Spinal cord (tissue), 10 donors: ENCODE results near the gene ARL13B. TPM values are rescaled to one million over a fixed set of nuclear protein-coding genes. Genes with fewer than 3 reads are reported as not detected.
A peak's percentile ranks its signal among the peaks of the same experiment; 100 is the strongest.
"Not testable (repeated sequence)": the region's sequence is repeated elsewhere in the genome, so short reads cannot be mapped to it uniquely, and the experiment has no call there.

Experiments
- DNase-seq, 6 donors: peaks; one replicate each; pipeline versions ENCODE4 v3.0.0 to v3.0.0-alpha.2; 2013 to 2015; ENCODE audit warnings: low spot score in 6 of 6, low read depth in 4 of 6
- H3K27ac ChIP-seq: one replicate; pipeline ENCODE4 v1.5.1; 2013; ENCODE audit warnings: low read depth, low read length, control low read depth
- H3K27me3 ChIP-seq: one replicate; pipeline ENCODE4 v1.6.1; 2013; ENCODE audit warnings: low read length; ENCODE audit not compliant: control insufficient read depth, insufficient read depth
- H3K36me3 ChIP-seq: one replicate; pipeline ENCODE4 v1.6.1; 2013; ENCODE audit warnings: low read length; ENCODE audit not compliant: control insufficient read depth, insufficient read depth
- H3K4me1 ChIP-seq: one replicate; pipeline ENCODE4 v1.6.1; 2013; ENCODE audit warnings: low read length; ENCODE audit not compliant: control insufficient read depth, insufficient read depth
- H3K4me3 ChIP-seq: one replicate; pipeline ENCODE4 v1.5.1; 2013; ENCODE audit warnings: low read depth, low read length, control low read depth
- H3K9me3 ChIP-seq: one replicate; pipeline ENCODE4 v1.6.1; 2013; ENCODE audit warnings: low read length; ENCODE audit not compliant: control insufficient read depth, insufficient read depth
- WGBS: methylation state at CpG from one replicate; pipeline ENCODE4 v1.1.5; 2013; ENCODE audit warnings: missing lambda C conversion rate; ENCODE audit not compliant: insufficient coverage; 5-methylcytosine and 5-hydroxymethylcytosine counted together
- polyA plus RNA-seq, 2 donors: library from polyadenylated mRNA; unstranded; fragments of 120-200 nt; gene quantifications; one replicate each; pipeline ENCODE4 v1.2.1, GENCODE V29; 2013; ENCODE audit not compliant: insufficient read length in 2 of 2
- total RNA-seq, 2 donors: library from RNA; depleted of rRNA in 1 of 2; stranded (reverse); fragments of 120-200 nt in 1 of 2; fragments of >200 nt in 1 of 2; gene quantifications; one replicate each; pipeline versions ENCODE4 v1.2.3 to v1.2.4, GENCODE V29; 2013 to 2014
- donor health status: healthy.

ARL13B gene
- total and polyA plus RNA-seq, 4 donors: 10.5 to 19.2 (median 16.2) TPM

- Histone ChIP-seq H3K27ac (no peak overlapping the region), H3K36me3 (no peaks in the 10 kb centered on the region), H3K27me3 (no peaks in the 10 kb centered on the region), H3K4me1 (no peaks in the 10 kb centered on the region), H3K4me3 (no peak overlapping the region), H3K9me3 (no peaks in the 10 kb centered on the region)
- DNase-seq: no peak
- WGBS: no CpG with 5 or more reads among the region's 1 CpG
Measured at GRCh38 chr3:94015025-94015424, 35.1 kb downstream of the ARL13B start.

- DNase-seq: no peak
- WGBS: 100% methylated on average over 1 of the region's 2 CpGs
- no peaks in the 10 kb centered on the region for H3K9me3 ChIP-seq
Measured at GRCh38 chr3:94019659-94020058, 39.7 kb downstream of the ARL13B start.

GRCh38 chr3:94020293-94020692, 40.3 kb downstream of the ARL13B start:
- no CpG with 5 or more reads among the region's 3 CpGs for WGBS
- H3K36me3 ChIP-seq: no peaks in the 10 kb centered on the region
- H3K27me3 ChIP-seq: no peaks in the 10 kb centered on the region
- H3K27ac ChIP-seq: no peak overlapping the region
- H3K4me1 ChIP-seq: no peaks in the 10 kb centered on the region
- DNase-seq: no peak
- no peaks in the 10 kb centered on the region for H3K9me3 ChIP-seq
- no peak overlapping the region for H3K4me3 ChIP-seq

More at GRCh38 chr3:94019659-94020058, 39.7 kb downstream of the ARL13B start:
- Histone ChIP-seq H3K4me1 (no peaks in the 10 kb centered on the region), H3K4me3 (no peak overlapping the region), H3K36me3 (no peaks in the 10 kb centered on the region), H3K27me3 (no peaks in the 10 kb centered on the region), H3K27ac (no peak overlapping the region)

DNA sequence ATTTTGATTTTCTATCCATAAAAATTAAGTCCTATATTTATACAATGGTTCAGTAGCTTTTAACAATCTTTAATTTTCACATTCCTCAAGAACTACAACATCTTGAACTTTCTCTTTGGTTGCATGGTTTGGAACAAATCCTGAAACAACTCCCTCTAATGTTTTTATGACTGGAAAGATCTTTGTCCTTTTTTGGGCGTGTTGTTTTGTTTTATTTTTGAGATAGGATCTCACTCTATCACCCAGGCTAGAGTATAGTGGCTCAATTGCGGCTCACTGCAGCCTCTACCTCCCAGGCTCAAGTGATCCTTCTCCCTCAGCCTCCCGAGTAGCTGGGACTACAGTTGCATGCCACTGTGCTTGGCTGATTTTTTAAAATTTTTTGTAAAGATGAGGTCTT, 44.4 kb downstream of the ARL13B start:
- H3K4me3 ChIP-seq: no peak overlapping the region
- H3K9me3 ChIP-seq: no peaks in the 10 kb centered on the region
- WGBS: no CpG with 5 or more reads among the region's 3 CpGs
- H3K36me3 ChIP-seq: no peaks in the 10 kb centered on the region
- H3K27me3 ChIP-seq: no peaks in the 10 kb centered on the region
- H3K4me1 ChIP-seq: no peaks in the 10 kb centered on the region
- DNase-seq: peak in 1 of 6 donors; percentile 4
- H3K27ac ChIP-seq: no peak overlapping the region

DNA sequence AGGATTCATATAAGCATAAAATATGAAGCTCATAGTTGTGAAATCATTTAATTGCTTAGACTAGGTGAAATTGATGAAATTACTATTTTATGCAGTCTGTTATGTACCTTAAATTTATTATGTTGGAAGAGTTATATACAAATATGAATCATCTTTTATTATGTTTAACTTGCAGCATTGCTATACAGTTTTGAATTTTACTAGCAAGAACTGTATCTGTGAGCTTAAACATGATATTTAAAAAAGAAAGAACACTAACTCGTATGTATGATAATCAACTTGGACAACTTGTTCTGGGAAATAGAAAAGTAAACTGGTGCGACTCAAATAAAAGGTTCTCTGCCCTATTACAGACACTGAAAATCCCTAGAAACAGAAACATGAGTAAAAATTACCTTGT, 46.7 kb downstream of the ARL13B start:
- WGBS: no CpG with 5 or more reads among the region's 2 CpGs
- DNase-seq: no peak
- no peaks in the 10 kb centered on the region for H3K4me1 ChIP-seq
- H3K27ac ChIP-seq: no peak overlapping the region
- H3K27me3 ChIP-seq: no peaks in the 10 kb centered on the region
- no peak overlapping the region for H3K4me3 ChIP-seq
- no peaks in the 10 kb centered on the region for H3K36me3 ChIP-seq
- no peaks in the 10 kb centered on the region for H3K9me3 ChIP-seq

GRCh38 chr3:94028093-94028837, 48.3 kb downstream of the ARL13B start, which contains the start of gene STX19:
STX19 (minus strand) TSS chr3:94028597; CDS start chr3:94015269, 13,328 bp downstream.
- Histone ChIP-seq H3K9me3 (no peaks in the 10 kb centered on the region), H3K27ac (no peak within 1 kb of the TSS), H3K36me3 (no peaks in the 10 kb centered on the region), H3K4me1 (no peaks in the 10 kb centered on the region), H3K4me3 (no peak within 1 kb of the TSS), H3K27me3 (no peaks in the 10 kb centered on the region)
- DNase-seq: no peak
- 100% methylated on average over 2 of the region's 8 CpGs for WGBS

DNA sequence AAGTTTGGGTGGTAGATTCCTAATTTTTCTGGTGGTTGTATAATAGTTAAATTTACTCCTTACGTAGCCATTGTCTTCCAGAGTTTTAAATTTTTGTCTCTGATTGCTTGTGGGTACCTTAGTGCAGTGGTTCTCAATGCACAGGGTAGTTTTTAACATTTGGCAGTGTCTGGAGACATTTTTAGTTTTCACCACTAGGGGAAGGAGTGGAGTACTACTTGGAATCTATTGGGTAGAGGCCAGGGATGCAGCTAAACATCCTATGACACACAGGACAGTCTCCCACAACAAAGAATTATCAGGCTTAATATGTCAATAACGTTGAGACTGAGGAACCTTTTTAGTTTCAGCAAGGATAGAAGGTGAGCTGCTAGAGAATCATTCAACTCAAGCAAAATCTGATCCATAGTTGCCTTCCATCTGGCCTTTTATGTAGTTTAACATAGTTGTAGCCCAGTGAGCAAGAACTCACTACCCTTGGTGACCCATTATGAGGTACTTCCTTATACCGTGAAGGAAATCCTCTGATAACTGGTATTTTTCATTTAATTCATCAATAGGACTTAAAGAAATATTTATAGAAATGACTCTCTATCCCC, 57.1 kb downstream of the ARL13B start:
- peaks cover 6% of the 10 kb centered on the region for H3K36me3 ChIP-seq
- no peaks in the 10 kb centered on the region for H3K4me1 ChIP-seq
- H3K27me3 ChIP-seq: no peaks in the 10 kb centered on the region
- no peak overlapping the region for H3K27ac ChIP-seq
- 100% methylated on average over 1 of the region's 3 CpGs for WGBS
- no peaks in the 10 kb centered on the region for H3K9me3 ChIP-seq
- H3K4me3 ChIP-seq: no peak overlapping the region
- peak in 1 of 6 donors; percentile 5 for DNase-seq

DNA sequence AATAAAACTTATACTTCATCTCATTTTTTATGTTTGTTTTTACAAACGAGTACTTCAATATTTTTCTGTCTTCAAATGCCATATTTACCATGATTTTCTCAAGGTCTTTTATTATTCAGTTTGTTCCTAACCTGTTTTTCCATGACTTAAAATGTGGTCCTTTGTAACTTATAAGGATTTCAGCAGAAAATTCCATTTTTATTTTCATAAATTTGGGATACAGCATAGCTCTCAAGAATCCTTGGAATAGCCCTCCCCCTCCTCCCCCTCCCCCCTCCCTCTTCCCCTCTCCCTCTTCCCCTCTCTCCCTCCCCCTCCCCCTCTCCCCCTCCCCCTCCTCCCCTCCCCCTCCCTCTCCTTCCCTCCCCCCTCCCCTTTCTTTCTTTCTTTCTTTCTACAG, 63.3 kb downstream of the ARL13B start:
- Histone ChIP-seq H3K27ac (no peak overlapping the region), H3K4me3 (no peak overlapping the region), H3K9me3 (no peaks in the 10 kb centered on the region), H3K4me1 (no peaks in the 10 kb centered on the region), H3K27me3 (no peaks in the 10 kb centered on the region), H3K36me3 (peaks cover 23% of the 10 kb centered on the region)
- DNase-seq: no peak
- no CpG with 5 or more reads among the region's 1 CpG for WGBS

DNA sequence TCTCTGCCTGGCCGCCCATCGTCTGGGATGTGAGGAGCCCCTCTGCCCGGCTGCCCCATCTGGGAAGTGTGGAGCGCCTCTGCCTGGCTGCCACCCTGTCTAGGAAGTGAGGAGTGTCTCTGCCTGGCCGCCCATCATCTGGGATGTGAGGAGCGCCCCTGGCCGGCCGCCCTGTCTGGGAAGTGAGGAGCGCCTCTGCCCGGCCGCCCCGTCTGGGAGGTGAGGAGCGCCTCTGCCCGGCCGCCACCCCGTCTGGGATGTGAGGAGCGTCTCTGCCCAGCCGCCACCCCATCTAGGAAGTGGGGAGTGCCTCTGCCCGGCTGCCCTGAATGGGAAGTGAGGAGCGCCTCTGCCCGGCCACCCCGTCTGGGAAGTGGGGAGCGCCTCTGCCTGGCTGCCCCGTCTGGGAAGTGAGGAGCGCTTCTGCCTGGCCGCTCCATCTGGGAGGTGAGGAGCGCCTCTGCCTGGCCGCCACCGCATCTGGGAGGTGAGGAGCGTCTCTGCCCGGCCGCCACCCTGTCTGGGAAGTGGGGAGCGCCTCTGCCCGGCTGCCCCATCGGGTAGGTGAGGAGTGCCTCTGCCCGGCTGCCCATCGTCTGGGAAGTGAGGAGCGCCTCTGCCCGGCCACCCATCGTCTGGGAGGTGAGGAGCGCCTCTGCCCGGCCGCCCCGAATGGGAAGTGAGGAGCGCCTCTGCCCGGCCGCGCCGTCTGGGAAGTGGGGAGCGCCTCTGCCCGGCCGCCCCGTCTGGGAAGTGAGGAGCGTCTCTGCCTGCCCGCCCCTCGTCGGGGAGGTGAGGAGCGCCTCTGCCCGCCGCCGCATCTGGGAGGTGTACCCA, 64.4 kb downstream of the ARL13B start:
- peaks cover 19% of the 10 kb centered on the region for H3K36me3 ChIP-seq
- WGBS: 98% methylated on average over 57 of the region's 61 CpGs
- not testable (repeated sequence) for H3K4me1 ChIP-seq, H3K4me3 ChIP-seq, H3K27ac ChIP-seq, H3K27me3 ChIP-seq, H3K9me3 ChIP-seq, DNase-seq
